GM21576 (cell line): Measurements from ENCODE around the gene SH3RF2.
"Not testable (repeated sequence)": the region's sequence is repeated elsewhere in the genome, so short reads cannot be mapped to it uniquely, and the experiment has no call there.

Source experiments
- ATAC-seq: cut with Tn5 transposase; IDR thresholded peaks from one replicate; pipeline ENCODE4 v1.9.1; 2021; ENCODE audit warnings: mild to moderate bottlenecking, moderate library complexity; ENCODE audit not compliant: unreplicated experiment

SH3RF2 gene

GRCh38 chr5:145948921-145949320 is 12.5 kb downstream of the SH3RF2 start:
- ATAC-seq = no peak

GRCh38 chr5:145949474-145949873 is 13.1 kb downstream of the SH3RF2 start:
- no peak for ATAC-seq

- no peak for ATAC-seq
Measured at GRCh38 chr5:145951071-145951470, 14.7 kb downstream of the SH3RF2 start.

GRCh38 chr5:145953202-145953601 is 16.8 kb downstream of the SH3RF2 start:
- ATAC-seq = no peak

GRCh38 chr5:145954140-145954539 is 17.8 kb downstream of the SH3RF2 start:
- ATAC-seq = not testable (repeated sequence)

GRCh38 chr5:145957388-145957787 is 21.0 kb downstream of the SH3RF2 start:
- ATAC-seq = no peak

GRCh38 chr5:145958436-145958835 is 22.1 kb downstream of the SH3RF2 start:
- ATAC-seq = no peak

GRCh38 chr5:145960166-145960565 is 23.8 kb downstream of the SH3RF2 start:
- no peak for ATAC-seq

GRCh38 chr5:145960848-145961600 is 24.6 kb downstream of the SH3RF2 start:
- ATAC-seq = no peak

GRCh38 chr5:145962001-145962400 is 25.6 kb downstream of the SH3RF2 start:
- ATAC-seq = no peak

- not testable (repeated sequence) for ATAC-seq
Measured at GRCh38 chr5:145964008-145964407, 27.6 kb downstream of the SH3RF2 start.

GRCh38 chr5:145965804-145966203 is 29.4 kb downstream of the SH3RF2 start:
- ATAC-seq = no peak

- ATAC-seq = no peak
Measured at GRCh38 chr5:145967296-145967695, 30.9 kb downstream of the SH3RF2 start.

GRCh38 chr5:145968970-145969713 is 32.8 kb downstream of the SH3RF2 start:
- no peak for ATAC-seq

GRCh38 chr5:145969714-145970092 is 33.3 kb downstream of the SH3RF2 start:
- ATAC-seq = no peak

- no peak for ATAC-seq
Measured at GRCh38 chr5:145971108-145971507, 34.7 kb downstream of the SH3RF2 start.

GRCh38 chr5:145971701-145972100 is 35.3 kb downstream of the SH3RF2 start:
- no peak for ATAC-seq

- no peak for ATAC-seq
Measured at GRCh38 chr5:145975001-145975360, 38.6 kb downstream of the SH3RF2 start.

GRCh38 chr5:145975361-145976066 is 39.1 kb downstream of the SH3RF2 start:
- ATAC-seq = no peak

- peak; percentile 67 for ATAC-seq
Measured at GRCh38 chr5:145976431-145977155, 40.2 kb downstream of the SH3RF2 start.

- ATAC-seq = no peak
Measured at GRCh38 chr5:145978171-145978570, 41.8 kb downstream of the SH3RF2 start.
